Erythroblast (primary cell): ENCODE measurements around the gene AMMECR1.
"Not testable (repeated sequence)": the region's sequence is repeated elsewhere in the genome, so short reads cannot be mapped to it uniquely, and the experiment has no call there.

ENCODE experiments used
- GATA1 ChIP-seq: IDR thresholded peaks from 2 replicates; pipeline ENCODE4 v1.6.1; 2011; ENCODE audit warnings: low read depth, mild to moderate bottlenecking, control low read depth, low read length, moderate library complexity
- POLR2A ChIP-seq: IDR thresholded peaks from 2 replicates; pipeline ENCODE4 v1.6.1; 2011; ENCODE audit warnings: mild to moderate bottlenecking, low read length

GRCh38 chrX:110154328-110154727 lies 163.6 kb downstream of the AMMECR1 start:
- TF ChIP-seq POLR2A, GATA1: not testable (repeated sequence)
